ENCODE data around the gene NPEPL1. TPM values are rescaled to one million over a fixed set of nuclear protein-coding genes. Genes with fewer than 3 reads are reported as not detected.
A peak's percentile ranks its signal among the peaks of the same experiment; 100 is the strongest.

Gene NPEPL1
- total RNA-seq, 1 experiment from 2014 or later: 31.1 TPM

- no peak overlapping the region for H3K23ac ChIP-seq (ENCODE audit: insufficient read length, low read depth, low read length)
- H3K27ac ChIP-seq (ENCODE audit: insufficient read length, low read depth, low read length): no peak overlapping the region
- H3K27me3 Mint-ChIP-seq (ENCODE audit: low read depth): no peaks in the 10 kb centered on the region
- H3K4me1 Mint-ChIP-seq: peaks cover 70 to 84% of the 10 kb centered on the region in 2 experiments
- no peak overlapping the region for H3K18ac ChIP-seq (ENCODE audit: insufficient read length, low read depth, low read length)
- peaks cover 35% of the 10 kb centered on the region for H3K79me2 ChIP-seq (ENCODE audit: insufficient read depth, low read length)
- peaks cover 8% of the 10 kb centered on the region; the same call in 1 of the 2 replicates for H3K4me1 ChIP-seq (ENCODE audit: insufficient read depth, low read length)
- H2BK5ac ChIP-seq (ENCODE audit: insufficient read length, low read length): no peak overlapping the region
- DNase-seq: no peak
- no peak overlapping the region for H2BK20ac ChIP-seq (ENCODE audit: low read depth, low read length, poor library complexity, severe bottlenecking)
- no peaks in the 10 kb centered on the region for H3K27me3 ChIP-seq (ENCODE audit: insufficient read depth, low read length)
- H3K27ac Mint-ChIP-seq: peak overlapping the region; percentile 69 to 92 (median 76); a peak in 5 of 7 replicates
- H4K20me1 ChIP-seq (ENCODE audit: control insufficient read depth, insufficient read depth, insufficient read length): no peaks in the 10 kb centered on the region
- H3K9me3 Mint-ChIP-seq: no peaks in the 10 kb centered on the region
- no peak overlapping the region for H4K91ac ChIP-seq (ENCODE audit: insufficient read length, low read depth, low read length)
- H3K4me2 ChIP-seq (ENCODE audit: insufficient read depth, insufficient read length, low read length): no peak overlapping the region
- H3K4ac ChIP-seq (ENCODE audit: low read depth, low read length): no peak overlapping the region
- H2BK15ac ChIP-seq (ENCODE audit: low read depth, low read length): no peak overlapping the region
- H3K36me3 Mint-ChIP-seq (ENCODE audit: insufficient read depth in 1 of 3, low read depth in 3 of 3): peaks cover 4 to 44% (median 34%) of the 10 kb centered on the region in 3 experiments; a peak in 6 of 7 replicates
- no peak overlapping the region; a peak in 1 of 5 replicates for H3K4me3 Mint-ChIP-seq
- H2BK120ac ChIP-seq (ENCODE audit: low read depth, low read length, poor library complexity, severe bottlenecking): no peak overlapping the region
- no peak overlapping the region for H3K9ac ChIP-seq (ENCODE audit: extremely low read depth, insufficient read length, low read length)
- no peak overlapping the region for H4K8ac ChIP-seq (replicated peaks; ENCODE audit: insufficient read length, low read depth, low read length)
- H2AFZ ChIP-seq (ENCODE audit: low read length): no peak overlapping the region
- H3K23me2 ChIP-seq (ENCODE audit: insufficient read length, low read depth, low read length, poor library complexity, severe bottlenecking): no peaks in the 10 kb centered on the region
- H2AK5ac ChIP-seq (ENCODE audit: insufficient read length, low read length): no peak overlapping the region
- no peak overlapping the region; the same call in 1 of the 2 replicates for H3K14ac ChIP-seq (ENCODE audit: insufficient read depth, low read length)
- no peaks in the 10 kb centered on the region for H3K79me1 ChIP-seq (ENCODE audit: insufficient read depth, low read depth, low read length, poor library complexity, severe bottlenecking)
- no peak overlapping the region for H3T11ph ChIP-seq (ENCODE audit: low read length)
- no CpG with 5 or more reads among the region's 12 CpGs for WGBS (ENCODE audit: extremely low coverage, insufficient read length, low lambda C conversion rate)
- no peak for TF ChIP-seq CTCF (conservative IDR thresholded peaks at IDR 0.05)
- no peak overlapping the region for H4K5ac ChIP-seq (ENCODE audit: insufficient read length, low read depth, low read length)
- H2BK12ac ChIP-seq (ENCODE audit: insufficient read length, low read depth, low read length): no peak overlapping the region
- no peaks in the 10 kb centered on the region for H3K9me3 ChIP-seq (ENCODE audit: control insufficient read depth, low read depth, low read length)
- H3K56ac ChIP-seq (ENCODE audit: insufficient read length, low read depth, low read length): no peak overlapping the region
Observed at GRCh38 chr20:58661598-58662473, 30.8 kb upstream of the NPEPL1 start.

Measured in H9 (cell line).